Skeletal muscle tissue (tissue), 4 donors: ENCODE data around the gene CDK14. TPM values are rescaled to one million over a fixed set of nuclear protein-coding genes. Genes with fewer than 3 reads are reported as not detected.

ENCODE experiments used
- H3K27ac ChIP-seq: one replicate; pipeline ENCODE4 v1.7.0; 2013; ENCODE audit warnings: mild to moderate bottlenecking, low read depth, low read length, inconsistent platforms
- H3K27me3 ChIP-seq, 3 donors: one replicate each; pipeline ENCODE4 v1.7.0; 2013; ENCODE audit warnings: low read length in 3 of 3; ENCODE audit not compliant: control insufficient read depth in 3 of 3, insufficient read depth in 3 of 3
- H3K36me3 ChIP-seq, 3 donors: one replicate each; pipeline ENCODE4 v1.7.0; 2013; ENCODE audit warnings: low read length in 3 of 3; ENCODE audit not compliant: control insufficient read depth in 3 of 3, insufficient read depth in 3 of 3
- H3K4me1 ChIP-seq, 3 donors: one replicate each; pipeline ENCODE4 v1.7.0; 2013; ENCODE audit warnings: low read length in 3 of 3, mild to moderate bottlenecking in 3 of 3; ENCODE audit not compliant: control insufficient read depth in 3 of 3, insufficient read depth in 3 of 3
- H3K4me3 ChIP-seq, 3 donors: one replicate each; pipeline ENCODE4 v1.7.0; 2013; ENCODE audit warnings: low read length in 3 of 3
- H3K9ac ChIP-seq, 3 donors: one replicate each; pipeline ENCODE4 v1.7.0; 2013; ENCODE audit warnings: low read length in 3 of 3, mild to moderate bottlenecking in 3 of 3, moderate library complexity in 2 of 3, low read depth in 1 of 3
- H3K9me3 ChIP-seq, 3 donors: one replicate each; pipeline ENCODE4 v1.7.0; 2013; ENCODE audit warnings: low read length in 3 of 3; ENCODE audit not compliant: control insufficient read depth in 3 of 3
- total RNA-seq: library from RNA; depleted of rRNA; stranded (reverse); fragments of >200 nt; gene quantifications from one replicate; pipeline ENCODE4 v1.2.3, GENCODE V29; 2014
- donor health status: Osteomylitis.

The CDK14 gene
- total RNA-seq, 1 donor from 2014 or later: 25.1 TPM

GRCh38 chr7:91194841-91195240 lies 598.7 kb downstream of the CDK14 start:
- H3K36me3 ChIP-seq: no peaks in the 10 kb centered on the region
- no peak overlapping the region for H3K4me3 ChIP-seq
- no peaks in the 10 kb centered on the region for H3K27me3 ChIP-seq
- no peaks in the 10 kb centered on the region for H3K9me3 ChIP-seq
- no peak overlapping the region for H3K9ac ChIP-seq
- H3K4me1 ChIP-seq: no peaks in the 10 kb centered on the region
- H3K27ac ChIP-seq: no peak overlapping the region

- no peaks in the 10 kb centered on the region for H3K4me1 ChIP-seq
- H3K27me3 ChIP-seq: no peaks in the 10 kb centered on the region
- H3K4me3 ChIP-seq: no peak overlapping the region
- no peaks in the 10 kb centered on the region for H3K36me3 ChIP-seq
- no peaks in the 10 kb centered on the region for H3K9me3 ChIP-seq
- H3K9ac ChIP-seq: no peak overlapping the region
- H3K27ac ChIP-seq: no peak overlapping the region
Measured at GRCh38 chr7:91196058-91196457, 599.9 kb downstream of the CDK14 start.

GRCh38 chr7:91198371-91198770 lies 602.2 kb downstream of the CDK14 start:
- Histone ChIP-seq H3K27me3 (no peaks in the 10 kb centered on the region), H3K27ac (no peak overlapping the region), H3K36me3 (no peaks in the 10 kb centered on the region), H3K4me3 (no peak overlapping the region), H3K9me3 (no peaks in the 10 kb centered on the region), H3K9ac (no peak overlapping the region), H3K4me1 (no peaks in the 10 kb centered on the region)

GRCh38 chr7:91199601-91200000 lies 603.5 kb downstream of the CDK14 start:
- no peaks in the 10 kb centered on the region for H3K36me3 ChIP-seq
- no peaks in the 10 kb centered on the region for H3K4me1 ChIP-seq
- H3K9ac ChIP-seq: no peak overlapping the region

GRCh38 chr7:91201442-91202113 lies 605.5 kb downstream of the CDK14 start:
- Histone ChIP-seq H3K9me3 (no peaks in the 10 kb centered on the region), H3K9ac (no peak overlapping the region), H3K4me1 (no peaks in the 10 kb centered on the region), H3K36me3 (no peaks in the 10 kb centered on the region), H3K27me3 (no peaks in the 10 kb centered on the region), H3K27ac (no peak overlapping the region), H3K4me3 (no peak overlapping the region)

More at GRCh38 chr7:91199601-91200000, 603.5 kb downstream of the CDK14 start:
- Histone ChIP-seq H3K4me3 (no peak overlapping the region), H3K27me3 (no peaks in the 10 kb centered on the region), H3K9me3 (no peaks in the 10 kb centered on the region), H3K27ac (no peak overlapping the region)

- Histone ChIP-seq H3K27me3 (no peaks in the 10 kb centered on the region), H3K4me3 (no peak overlapping the region), H3K9ac (no peak overlapping the region), H3K9me3 (no peaks in the 10 kb centered on the region), H3K27ac (no peak overlapping the region), H3K4me1 (no peaks in the 10 kb centered on the region), H3K36me3 (no peaks in the 10 kb centered on the region)
Measured at GRCh38 chr7:91206361-91206960, 610.3 kb downstream of the CDK14 start.

- Histone ChIP-seq H3K27ac (peak overlapping the region; percentile 36), H3K4me1 (peaks cover 0 to 6% (median 0%) of the 10 kb centered on the region in 3 donors), H3K9me3 (peaks cover 0 to 2% (median 0%) of the 10 kb centered on the region in 3 donors), H3K27me3 (no peaks in the 10 kb centered on the region), H3K36me3 (no peaks in the 10 kb centered on the region), H3K4me3 (no peak overlapping the region), H3K9ac (no peak overlapping the region)
Measured at GRCh38 chr7:91212582-91212981, 616.5 kb downstream of the CDK14 start.

- Histone ChIP-seq H3K4me1 (no peaks in the 10 kb centered on the region), H3K4me3 (no peak overlapping the region), H3K9ac (no peak overlapping the region), H3K9me3 (peaks cover 0 to 3% (median 0%) of the 10 kb centered on the region in 3 donors), H3K27me3 (no peaks in the 10 kb centered on the region), H3K36me3 (no peaks in the 10 kb centered on the region), H3K27ac (no peak overlapping the region)
Measured at GRCh38 chr7:91226411-91226810, 630.3 kb downstream of the CDK14 start.

- H3K27me3 ChIP-seq: peaks cover 0 to 1% (median 0%) of the 10 kb centered on the region in 3 donors
- no peak overlapping the region for H3K9ac ChIP-seq
Measured at GRCh38 chr7:91228327-91228726, 632.2 kb downstream of the CDK14 start.

GRCh38 chr7:91228927-91229558 lies 632.9 kb downstream of the CDK14 start:
- H3K27me3 ChIP-seq: peaks cover 0 to 3% (median 0%) of the 10 kb centered on the region in 3 donors
- no peaks in the 10 kb centered on the region for H3K4me1 ChIP-seq
- H3K9me3 ChIP-seq: peaks cover 0 to 3% (median 0%) of the 10 kb centered on the region in 3 donors
- no peak overlapping the region for H3K27ac ChIP-seq
- H3K4me3 ChIP-seq: no peak overlapping the region
- no peaks in the 10 kb centered on the region for H3K36me3 ChIP-seq
- no peak overlapping the region for H3K9ac ChIP-seq

More at GRCh38 chr7:91228327-91228726, 632.2 kb downstream of the CDK14 start:
- H3K9me3 ChIP-seq: peaks cover 0 to 3% (median 0%) of the 10 kb centered on the region in 3 donors
- no peaks in the 10 kb centered on the region for H3K4me1 ChIP-seq
- H3K4me3 ChIP-seq: no peak overlapping the region
- no peaks in the 10 kb centered on the region for H3K36me3 ChIP-seq
- H3K27ac ChIP-seq: no peak overlapping the region
